Measurements from ENCODE around the gene ST3GAL2. TPM values are rescaled to one million over a fixed set of nuclear protein-coding genes. Genes with fewer than 3 reads are reported as not detected.

ST3GAL2 gene, protein sequence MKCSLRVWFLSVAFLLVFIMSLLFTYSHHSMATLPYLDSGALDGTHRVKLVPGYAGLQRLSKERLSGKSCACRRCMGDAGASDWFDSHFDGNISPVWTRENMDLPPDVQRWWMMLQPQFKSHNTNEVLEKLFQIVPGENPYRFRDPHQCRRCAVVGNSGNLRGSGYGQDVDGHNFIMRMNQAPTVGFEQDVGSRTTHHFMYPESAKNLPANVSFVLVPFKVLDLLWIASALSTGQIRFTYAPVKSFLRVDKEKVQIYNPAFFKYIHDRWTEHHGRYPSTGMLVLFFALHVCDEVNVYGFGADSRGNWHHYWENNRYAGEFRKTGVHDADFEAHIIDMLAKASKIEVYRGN
- total RNA-seq = 32.3 and 42.5 TPM in 2 replicates

DNA sequence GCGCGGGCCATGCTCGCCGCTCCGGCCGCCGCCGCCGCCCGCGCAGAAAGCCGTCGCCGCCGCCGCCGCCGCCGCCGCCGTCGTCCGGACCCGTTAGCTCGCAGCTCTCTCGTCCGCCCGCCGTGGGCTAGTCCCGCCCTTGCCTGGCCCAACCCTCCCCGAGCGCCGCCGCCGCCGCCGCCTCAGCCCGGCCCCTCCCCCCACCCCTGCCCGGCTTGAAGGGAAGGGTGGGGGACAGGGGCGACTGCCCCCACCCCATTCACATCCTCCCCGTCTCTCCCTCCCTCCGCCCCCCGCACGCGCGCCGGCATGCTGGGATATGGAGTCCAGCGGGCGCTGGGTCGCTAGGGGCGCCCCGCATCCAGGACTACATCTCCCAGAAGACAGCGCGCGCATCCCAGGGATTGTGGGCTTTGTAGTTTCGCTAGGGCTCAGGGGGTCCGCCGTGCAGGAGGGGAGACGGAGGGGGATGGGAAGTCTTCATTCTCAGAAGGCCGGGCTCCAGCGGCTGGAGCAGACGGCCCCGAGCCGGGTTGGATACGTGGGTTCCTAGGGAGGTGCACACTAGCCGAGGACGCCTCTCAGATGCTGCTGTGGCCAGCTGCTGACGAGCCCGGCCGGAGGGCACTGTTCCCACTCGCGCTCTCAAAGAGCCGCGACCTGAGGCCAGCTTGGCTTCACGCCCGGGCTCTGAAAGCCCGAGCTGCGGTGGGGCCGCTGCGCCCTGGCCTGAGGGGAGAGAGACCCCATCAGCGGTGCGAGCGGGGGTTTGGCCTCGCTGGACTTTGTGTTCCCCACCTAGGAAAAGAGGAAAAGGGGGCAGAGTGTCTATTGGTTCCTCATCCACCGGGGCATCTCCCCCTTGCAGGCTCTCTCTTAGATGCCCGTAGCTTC, at the start of gene ST3GAL2:
Gene ST3GAL2, minus strand, starts transcription at position 132 of the 894 bp plus-strand sequence. CDS start 40,570 bp downstream, outside the sequence.

DNA sequence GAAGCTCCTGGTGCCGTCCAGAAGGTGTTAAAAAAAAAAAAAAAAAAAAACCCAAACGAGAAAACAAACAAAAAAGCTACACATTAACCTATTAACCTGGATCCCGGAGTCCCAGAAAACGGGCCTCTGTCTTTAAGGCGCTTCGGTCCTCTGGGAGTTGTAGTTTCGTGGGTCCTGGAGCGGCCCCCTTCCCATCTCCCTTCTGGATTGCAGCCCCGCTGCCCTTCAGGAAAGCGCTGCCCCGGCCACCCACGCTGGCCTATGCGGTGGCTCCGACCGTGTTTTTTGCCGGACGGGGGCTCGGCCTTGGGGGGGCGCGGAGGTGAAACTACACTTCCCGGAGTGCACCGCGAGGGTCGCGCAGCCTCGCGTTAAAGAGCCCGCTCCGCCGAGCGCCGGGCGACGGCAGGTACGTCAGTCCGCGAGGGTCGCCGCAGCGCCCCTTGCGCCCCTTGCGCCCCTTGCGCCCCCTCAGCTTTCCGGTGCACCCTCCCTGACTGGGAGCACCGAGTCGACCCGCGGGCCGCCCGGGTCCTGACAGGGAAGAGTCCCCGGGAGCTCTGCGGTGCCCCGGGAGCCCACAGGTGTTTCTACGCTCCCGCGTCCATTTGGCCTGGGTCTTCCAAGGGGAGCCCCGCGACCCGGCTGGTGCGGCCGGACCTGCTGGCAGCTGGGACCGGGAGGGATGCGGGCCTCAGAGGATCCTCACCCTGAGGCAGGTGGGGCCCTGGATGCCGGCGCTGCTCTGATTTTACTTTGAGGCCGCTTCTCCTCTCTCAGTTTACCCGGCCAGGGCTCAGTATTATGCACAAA, 15.5 kb upstream of the ST3GAL2 start, which contains the start of gene FCSK:
Gene FCSK, plus strand, starts transcription at position 374 of the 813 bp plus-strand sequence. CDS start 8,596 bp downstream, outside the sequence.

Other genes with a start within 250 kb of the ST3GAL2 start
- gene EXOSC6, start 187.2 kb downstream of the ST3GAL2 start, total RNA-seq = 29.6 and 33.0 TPM in 2 replicates
- gene AARS1, start 149.6 kb downstream of the ST3GAL2 start, total RNA-seq = 82.2 and 138 TPM in 2 replicates
- gene DDX19B, start 139.9 kb downstream of the ST3GAL2 start, total RNA-seq = 15.2 and 23.9 TPM in 2 replicates
- gene DDX19A, start 92.2 kb downstream of the ST3GAL2 start, total RNA-seq = 31.9 and 36.5 TPM in 2 replicates
- 7.3 and 10.0 TPM in 2 replicates for gene FCSK, start 15.5 kb upstream of the ST3GAL2 start, total RNA-seq
- 52.7 and 75.7 TPM in 2 replicates for gene COG4, start 84.5 kb upstream of the ST3GAL2 start, total RNA-seq
- gene SF3B3, start 84.7 kb upstream of the ST3GAL2 start, total RNA-seq = 72.9 and 82.5 TPM in 2 replicates
- gene IL34, start 207.5 kb upstream of the ST3GAL2 start, total RNA-seq = 0.63 and 0.75 TPM in 2 replicates
- 6.7 and 16.6 TPM in 2 replicates for gene MTSS2, start 247.0 kb upstream of the ST3GAL2 start, total RNA-seq

Measured in endothelial cell of coronary artery (primary cell).